ENCODE results near the gene PARD6B.
A peak's percentile ranks its signal among the peaks of the same experiment; 100 is the strongest.
"Not testable (repeated sequence)": the region's sequence is repeated elsewhere in the genome, so short reads cannot be mapped to it uniquely, and the experiment has no call there.

The PARD6B gene

GRCh38 chr20:50703651-50704438 lies 27.5 kb upstream of the PARD6B start:
- DNase-seq, result not testable (repeated sequence)

DNA sequence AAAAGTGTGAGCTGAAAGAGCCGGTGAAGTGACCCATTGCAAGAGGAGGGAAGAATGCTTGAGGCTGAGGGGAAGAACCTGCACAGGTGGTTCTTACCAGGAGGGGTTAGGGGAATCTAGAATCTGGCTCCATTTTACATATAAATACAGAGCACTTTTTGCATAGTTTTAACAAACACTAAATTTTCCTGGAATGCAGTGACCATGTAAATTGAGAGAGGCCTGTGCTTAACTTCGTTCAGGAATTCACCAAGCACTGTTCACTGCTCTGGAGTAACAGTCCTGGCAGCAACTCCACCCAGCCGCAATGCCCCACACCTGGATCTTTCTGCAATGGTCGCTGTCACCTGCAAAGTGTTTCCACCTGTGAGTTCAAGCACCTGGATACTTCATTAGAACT lies 26.9 kb upstream of the PARD6B start:
- no peak for DNase-seq

DNA sequence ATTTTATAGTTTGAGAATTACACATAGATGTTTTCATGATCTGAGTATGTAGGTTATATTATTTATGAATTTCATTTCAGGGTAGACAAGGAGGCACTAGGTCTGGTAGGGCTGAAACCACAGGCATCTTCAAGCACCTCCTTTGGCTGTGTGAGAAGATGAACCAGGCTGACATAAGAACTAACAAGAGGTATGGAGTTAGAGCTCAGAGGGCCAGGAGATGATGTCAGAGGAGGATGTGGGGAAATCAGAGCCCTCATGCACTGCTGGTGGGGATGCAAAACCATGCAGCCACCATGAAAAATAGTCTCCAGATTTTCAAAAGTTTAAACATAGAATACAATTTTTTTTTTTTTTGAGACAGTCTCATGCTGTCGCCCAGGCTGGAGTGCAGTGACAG lies 26.4 kb upstream of the PARD6B start:
- no peak for DNase-seq

DNA sequence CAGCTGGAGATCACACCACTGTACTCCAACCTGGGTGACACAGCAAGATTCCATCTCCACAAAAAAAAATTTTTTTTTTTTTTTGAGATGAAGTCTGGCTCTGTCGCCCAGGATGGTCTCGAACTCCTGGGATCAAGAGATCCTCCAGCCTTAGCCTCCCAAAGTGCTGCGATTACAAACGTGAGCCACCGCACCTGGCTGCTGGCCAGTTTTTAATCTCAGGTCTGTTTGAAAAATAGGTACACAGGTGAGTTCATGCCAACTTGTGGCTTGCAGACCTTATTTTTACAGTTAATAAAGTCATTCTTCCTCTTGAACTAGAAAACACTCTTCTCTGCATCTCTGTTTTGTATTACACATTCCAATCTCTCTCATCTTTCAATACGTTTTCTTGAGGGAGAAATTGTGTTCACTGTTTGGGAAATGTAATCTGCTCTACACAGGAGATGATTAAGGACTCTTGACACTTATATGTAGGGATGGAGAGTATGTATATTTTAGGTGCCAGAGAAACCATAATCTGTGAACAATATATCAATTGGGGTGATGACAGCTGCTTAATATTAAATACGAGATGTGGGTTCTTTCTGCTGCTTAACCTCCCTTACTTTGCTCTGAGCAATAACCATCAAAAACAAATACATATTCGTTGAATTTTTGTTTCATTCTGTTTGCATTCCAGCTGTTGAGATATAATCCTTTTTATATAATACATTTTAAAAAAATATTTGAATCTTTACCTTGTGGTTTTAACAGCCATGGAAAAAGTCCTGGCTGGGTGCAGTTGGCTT lies 22.3 kb upstream of the PARD6B start:
- DNase-seq, result no peak

DNA sequence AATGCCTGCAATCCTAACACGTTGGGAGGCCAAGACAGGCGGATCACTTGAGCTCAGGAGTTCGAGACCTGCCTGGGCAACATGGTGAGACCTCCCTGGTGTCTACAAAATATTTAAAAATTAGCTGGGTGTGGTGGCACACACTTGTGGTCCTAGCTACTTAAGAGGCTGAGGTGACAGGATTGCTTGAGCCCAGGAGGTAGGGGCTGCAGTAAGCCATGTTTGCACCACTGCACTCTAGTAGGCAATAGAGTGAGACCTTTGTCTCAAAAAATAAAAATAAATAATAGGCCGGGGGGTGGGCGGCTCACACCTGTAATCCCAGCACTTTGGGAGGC lies 21.8 kb upstream of the PARD6B start:
- DNase-seq, result peak; percentile 56

GRCh38 chr20:50710492-50711063 lies 20.8 kb upstream of the PARD6B start:
- DNase-seq, result no peak

GRCh38 chr20:50711113-50711825 lies 20.1 kb upstream of the PARD6B start:
- no peak for DNase-seq

GRCh38 chr20:50712771-50713656 lies 18.4 kb upstream of the PARD6B start:
- DNase-seq, result no peak

- DNase-seq, result no peak
Measured at GRCh38 chr20:50713657-50714101, 17.7 kb upstream of the PARD6B start.

DNA sequence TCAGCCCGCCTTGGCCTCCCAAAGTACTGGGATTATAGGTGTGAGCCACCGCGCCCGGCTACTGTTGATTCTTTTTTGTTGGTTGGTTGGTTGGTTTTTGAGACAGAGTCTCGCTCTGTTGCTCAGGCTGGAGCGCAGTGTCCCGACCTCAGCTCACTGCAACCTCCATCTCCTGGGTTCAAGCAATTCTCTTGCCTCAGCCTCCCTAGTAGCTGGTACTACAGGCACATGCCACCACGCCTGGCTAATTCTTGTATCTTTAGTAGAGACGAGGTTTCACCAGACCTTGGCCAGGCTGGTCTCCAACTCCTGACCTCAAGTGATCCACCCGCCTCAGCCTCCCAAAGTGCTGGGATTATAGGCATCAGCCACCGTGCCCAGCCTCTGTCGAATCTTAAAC lies 17.0 kb upstream of the PARD6B start:
- DNase-seq, result not testable (repeated sequence)

DNA sequence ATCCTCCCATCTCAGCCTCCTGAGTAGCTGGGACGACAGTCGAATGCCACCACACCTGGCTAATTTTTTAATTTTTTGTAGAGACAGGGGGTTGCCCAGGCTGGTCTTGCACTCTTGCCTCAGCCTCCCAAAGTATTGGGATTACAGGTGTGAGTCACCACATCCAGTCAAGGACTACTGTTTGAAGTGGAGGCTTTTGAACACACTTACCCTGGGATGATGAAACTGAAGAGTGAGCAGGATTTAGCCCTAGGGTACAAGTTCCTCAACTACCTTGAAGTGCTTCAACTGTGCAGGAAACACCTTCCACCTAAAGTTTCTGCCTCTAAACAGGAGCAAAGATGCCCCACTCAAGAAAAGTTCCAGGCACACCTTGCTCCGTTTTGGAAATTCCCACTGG lies 15.7 kb upstream of the PARD6B start:
- no peak for DNase-seq

DNA sequence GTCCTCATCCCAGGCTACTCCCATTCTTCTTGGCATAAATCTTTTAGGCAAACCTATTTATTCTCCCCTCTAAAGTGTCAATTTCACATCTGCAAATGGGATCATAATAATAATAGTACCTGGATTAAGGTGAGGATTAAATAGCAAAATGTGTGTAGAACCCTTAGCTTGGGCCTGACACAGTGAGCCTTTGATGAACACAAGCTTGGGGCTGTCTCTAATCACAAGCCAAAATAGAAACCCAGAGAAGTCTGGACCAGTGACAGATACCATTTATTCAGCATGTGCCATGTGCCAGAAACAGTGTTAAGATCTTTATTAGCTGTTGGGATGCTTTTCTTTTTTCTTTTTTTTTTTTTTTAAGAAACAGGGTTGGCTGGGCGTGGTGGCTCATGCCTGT lies 14.9 kb upstream of the PARD6B start:
- DNase-seq, result no peak

DNA sequence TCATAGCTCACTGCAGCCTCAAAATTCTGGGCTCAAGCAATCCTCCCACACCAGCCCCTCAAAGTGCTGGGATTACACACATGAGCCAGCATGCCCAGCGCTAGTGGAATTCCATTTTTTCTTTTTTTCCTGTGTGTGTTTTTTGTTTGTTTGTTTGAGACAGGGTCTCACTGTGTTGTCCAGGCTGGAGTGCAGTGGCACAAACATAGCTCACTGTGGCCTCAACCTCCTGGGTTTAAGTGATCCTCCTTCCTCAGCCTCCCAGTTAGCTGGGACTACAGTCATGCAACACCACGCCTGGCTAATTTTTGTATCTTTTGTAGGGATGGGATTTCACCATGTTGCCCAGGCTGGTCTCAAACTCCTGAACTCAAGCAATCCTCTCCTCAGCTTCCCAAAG lies 14.1 kb upstream of the PARD6B start:
- DNase-seq, result no peak

DNA sequence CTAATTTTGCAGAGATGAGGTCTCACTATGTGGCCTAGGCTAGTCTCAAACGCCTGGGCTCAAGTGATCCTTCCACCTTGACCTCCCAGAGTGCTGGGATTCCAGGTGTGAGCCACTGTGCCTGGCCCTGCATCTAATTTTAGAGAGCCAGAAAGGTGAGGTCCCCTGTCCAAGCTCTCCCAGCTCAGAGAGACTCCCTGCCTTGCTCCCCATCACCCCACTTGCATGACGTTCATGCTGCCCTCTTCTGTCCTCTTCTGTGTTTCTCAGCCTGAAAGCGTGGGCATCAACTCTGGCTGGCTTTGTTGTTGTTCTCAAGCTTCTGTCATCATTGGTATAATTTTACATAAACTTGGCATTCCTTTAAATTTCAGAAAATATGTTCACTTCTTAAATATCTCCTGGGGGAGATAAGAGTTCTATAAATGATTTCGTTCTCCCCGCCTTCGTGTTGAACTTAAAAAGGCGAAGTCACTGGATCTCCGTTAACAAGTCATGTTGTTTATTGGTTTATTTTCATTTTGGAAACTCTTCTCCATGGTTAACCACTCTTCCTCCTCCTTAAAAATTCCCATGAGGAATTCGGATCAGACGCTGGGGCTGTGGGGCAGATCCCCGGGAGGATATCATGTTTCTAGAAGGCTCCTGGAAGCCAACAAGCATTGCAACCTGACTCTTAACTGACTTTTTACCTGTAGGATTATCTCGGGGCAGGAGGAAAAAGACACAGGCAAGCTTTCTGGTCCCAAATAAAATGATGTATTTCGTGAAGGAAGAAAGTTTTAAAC lies 13.2 kb upstream of the PARD6B start:
- DNase-seq, result no peak

DNA sequence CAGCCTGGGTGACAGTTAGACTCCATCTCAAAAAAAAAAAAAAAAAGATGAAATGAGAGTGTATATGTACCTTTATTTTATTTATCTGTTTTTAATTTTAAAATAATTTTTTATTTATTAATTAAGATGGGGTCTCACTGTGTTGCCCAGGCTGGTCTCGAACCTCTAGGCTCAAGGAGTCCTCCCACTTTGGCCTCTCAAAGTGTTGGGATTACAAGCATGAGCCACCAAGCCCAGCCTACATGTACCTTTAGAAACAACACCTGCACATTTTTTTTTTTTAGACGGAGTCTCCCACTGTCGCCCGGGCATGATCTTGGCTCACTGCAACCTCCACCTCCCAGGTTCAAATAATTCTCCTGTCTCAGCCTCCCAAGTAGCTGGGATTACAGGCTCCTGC lies 12.1 kb upstream of the PARD6B start:
- DNase-seq, result no peak

- no peak for DNase-seq
Measured at GRCh38 chr20:50720026-50720425, 11.4 kb upstream of the PARD6B start.

DNA sequence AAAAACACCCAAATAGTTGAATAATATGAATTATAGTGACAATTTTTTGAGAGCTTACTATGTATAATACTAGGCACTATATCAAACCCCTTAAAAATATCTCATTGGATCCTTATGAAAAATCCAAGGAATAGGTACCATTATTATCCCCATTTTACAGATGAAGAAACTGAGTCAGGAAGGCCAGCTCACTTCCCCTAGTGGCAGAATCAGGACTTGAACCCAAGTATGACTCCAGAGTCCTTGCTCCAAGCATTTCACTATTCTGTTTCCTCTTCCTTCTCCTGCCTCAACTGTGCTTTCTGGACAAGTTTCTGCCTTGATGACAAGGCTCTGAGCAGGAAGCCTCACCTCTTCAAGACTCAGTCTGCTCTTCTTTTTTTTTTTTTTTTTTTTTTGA lies 10.8 kb upstream of the PARD6B start:
- no peak for DNase-seq

DNA sequence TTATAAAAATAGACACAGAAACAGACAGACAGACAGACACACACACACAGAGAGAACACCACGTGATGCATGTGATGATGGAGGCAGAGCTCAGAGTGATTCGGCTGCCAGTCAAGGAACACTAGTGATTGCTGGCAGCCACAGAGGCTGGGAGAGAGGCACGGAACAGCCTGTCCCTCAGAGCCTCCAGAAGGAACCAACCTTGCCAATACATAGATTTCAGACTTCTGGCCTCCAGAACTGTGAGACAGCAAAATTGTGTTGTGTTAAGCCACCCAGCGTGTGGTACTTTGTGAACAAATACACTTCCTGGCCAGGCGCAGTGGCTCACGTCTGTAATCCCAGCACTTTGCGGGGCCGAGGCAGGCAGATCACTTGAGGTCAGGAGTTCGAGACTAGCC lies 9.5 kb upstream of the PARD6B start:
- no peak for DNase-seq

GRCh38 chr20:50722424-50723155 lies 8.8 kb upstream of the PARD6B start:
- no peak for DNase-seq

GRCh38 chr20:50723672-50724071 lies 7.7 kb upstream of the PARD6B start:
- no peak for DNase-seq

Measured in right hindlimb (tissue), 1 donor.